Sigmoid colon (tissue), 7 donors: ENCODE results near the gene SLX4IP. TPM values are rescaled to one million over a fixed set of nuclear protein-coding genes. Genes with fewer than 3 reads are reported as not detected.

ENCODE experiments used
- DNase-seq: peaks from one replicate; pipeline ENCODE4 v3.0.0-alpha.2; 2019
- H3K27ac ChIP-seq, 4 donors: fragments of 200-600 bp; sonication (generic); one replicate each; pipeline ENCODE4 v1.5.1; 2016 to 2019; ENCODE audit warnings: mild to moderate bottlenecking in 1 of 4
- H3K27me3 ChIP-seq, 3 donors: fragments of 200-600 bp; sonication (generic); one replicate each; pipeline ENCODE4 v1.5.1; 2019; ENCODE audit warnings: mild to moderate bottlenecking in 1 of 3
- H3K36me3 ChIP-seq, 4 donors: fragments of 200-600 bp; sonication (generic); one replicate each; pipeline ENCODE4 v1.5.1; 2016 to 2019
- H3K4me1 ChIP-seq, 4 donors: fragments of 200-600 bp; sonication (generic); one replicate each; pipeline ENCODE4 v1.5.1; 2017 to 2019
- H3K4me3 ChIP-seq, 4 donors: fragments of 200-600 bp; sonication (generic); one replicate each; pipeline ENCODE4 v1.5.1; 2017 to 2019; ENCODE audit warnings: mild to moderate bottlenecking in 2 of 4, moderate library complexity in 1 of 4
- H3K9me3 ChIP-seq, 4 donors: fragments of 200-600 bp in 3 of 4; sonication (generic) in 3 of 4; one replicate each; pipeline versions ENCODE4 v1.5.1 to v1.6.1; 2013 to 2019
- EP300 ChIP-seq, 4 donors: sonication (generic); formaldehyde crosslinking; IDR thresholded peaks; one replicate each; pipeline ENCODE4 v1.6.1; 2017; ENCODE audit warnings: antibody characterized with exemption in 4 of 4
- POLR2A ChIP-seq, 2 donors: fragments of 450-650 bp; IDR thresholded peaks; one replicate each; pipeline ENCODE4 v1.6.1; 2016; ENCODE audit warnings: antibody characterized with exemption in 2 of 2, mild to moderate bottlenecking in 2 of 2, moderate library complexity in 2 of 2
- POLR2AphosphoS5 ChIP-seq, 4 donors: sonication (generic); formaldehyde crosslinking; IDR thresholded peaks; one replicate each; pipeline ENCODE4 v1.6.1; 2017; ENCODE audit warnings: antibody characterized with exemption in 4 of 4
- WGBS, 2 donors: extraction: QIAGEN DNeasy Blood & Tissue Kit; methylation state at CpG; one replicate each; pipeline ENCODE4 v1.1.7; 2013; 5-methylcytosine and 5-hydroxymethylcytosine counted together
- intact Hi-C: fragments of 100-400 bp; cut with DNase I; formaldehyde crosslinking; loops from one replicate; pipeline ENCODE4 v1.15.1; 2023
- polyA plus RNA-seq, 3 donors: library from polyadenylated mRNA; stranded (reverse); fragments of 200-250 nt; gene quantifications; one replicate each; pipeline ENCODE4 v1.2.3, GENCODE V29; 2013
- total RNA-seq, 4 donors: library from RNA; depleted of rRNA; stranded (reverse); fragments of >200 nt; gene quantifications; one replicate each; pipeline ENCODE4 v1.1.0, GENCODE V29; 2016
- TF ChIP-seq, protein P1 (sequence below), 4 experiments: fragments of 450-650 bp in 3 of 4; fragments of 200-600 bp in 1 of 4; IDR thresholded peaks; one replicate each; pipeline ENCODE4 v1.5.1; 2016 to 2019; ENCODE audit warnings: antibody characterized with exemption in 4 of 4, mild to moderate bottlenecking in 3 of 4, moderate library complexity in 2 of 4
- donor health status: healthy with polysubstance abuse.
- donor health status: Bipolar disorder and iron deficiency.
- donor health status: healthy.

SLX4IP gene
- total and polyA plus RNA-seq, 7 donors: 1.2 to 4.2 (median 2.4) TPM

DNA sequence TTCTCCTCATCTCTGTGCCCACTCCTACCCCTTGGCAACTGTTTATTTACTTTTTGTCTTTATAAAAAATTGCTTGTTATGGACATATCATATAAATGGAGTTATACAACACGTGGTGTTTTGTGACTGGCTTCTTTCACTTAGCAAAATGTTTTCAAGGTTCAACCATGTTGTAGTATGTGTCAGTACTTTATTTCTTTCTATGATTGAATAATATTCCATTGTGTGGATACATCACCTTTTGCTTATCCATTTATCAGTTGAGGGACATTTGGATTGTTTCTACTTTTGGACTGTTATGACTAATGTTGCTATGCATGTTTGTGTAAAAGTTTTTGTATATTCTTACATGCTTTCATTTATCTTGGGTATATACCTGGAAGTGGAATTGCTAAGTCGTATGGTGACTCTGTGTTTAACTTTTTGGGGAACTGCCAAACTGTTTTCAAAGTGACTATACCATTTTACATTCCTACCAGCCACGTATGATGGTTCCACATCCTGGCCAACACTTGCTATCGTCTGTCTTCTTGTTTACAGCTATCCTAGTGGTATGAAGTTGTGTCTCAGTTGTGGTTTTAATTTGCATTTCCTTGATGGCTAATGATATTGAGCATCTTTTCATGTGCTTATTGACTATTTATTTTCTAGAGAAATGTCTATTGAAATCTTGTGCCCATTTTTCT, 84.4 kb downstream of the SLX4IP start:
- H3K4me3 ChIP-seq: no peak overlapping the region
- no peaks in the 10 kb centered on the region for H3K36me3 ChIP-seq
- TF ChIP-seq POLR2A (IDR thresholded peaks at IDR 0.05) (no peak), EP300 (IDR thresholded peaks at IDR 0.05) (no peak), POLR2AphosphoS5 (IDR thresholded peaks at IDR 0.05) (no peak)
- TF ChIP-seq, protein P1, sequence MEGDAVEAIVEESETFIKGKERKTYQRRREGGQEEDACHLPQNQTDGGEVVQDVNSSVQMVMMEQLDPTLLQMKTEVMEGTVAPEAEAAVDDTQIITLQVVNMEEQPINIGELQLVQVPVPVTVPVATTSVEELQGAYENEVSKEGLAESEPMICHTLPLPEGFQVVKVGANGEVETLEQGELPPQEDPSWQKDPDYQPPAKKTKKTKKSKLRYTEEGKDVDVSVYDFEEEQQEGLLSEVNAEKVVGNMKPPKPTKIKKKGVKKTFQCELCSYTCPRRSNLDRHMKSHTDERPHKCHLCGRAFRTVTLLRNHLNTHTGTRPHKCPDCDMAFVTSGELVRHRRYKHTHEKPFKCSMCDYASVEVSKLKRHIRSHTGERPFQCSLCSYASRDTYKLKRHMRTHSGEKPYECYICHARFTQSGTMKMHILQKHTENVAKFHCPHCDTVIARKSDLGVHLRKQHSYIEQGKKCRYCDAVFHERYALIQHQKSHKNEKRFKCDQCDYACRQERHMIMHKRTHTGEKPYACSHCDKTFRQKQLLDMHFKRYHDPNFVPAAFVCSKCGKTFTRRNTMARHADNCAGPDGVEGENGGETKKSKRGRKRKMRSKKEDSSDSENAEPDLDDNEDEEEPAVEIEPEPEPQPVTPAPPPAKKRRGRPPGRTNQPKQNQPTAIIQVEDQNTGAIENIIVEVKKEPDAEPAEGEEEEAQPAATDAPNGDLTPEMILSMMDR (IDR thresholded peaks at IDR 0.05): no peak
- no peaks in the 10 kb centered on the region for H3K27me3 ChIP-seq
- H3K9me3 ChIP-seq: no peaks in the 10 kb centered on the region
- no peak for DNase-seq
- WGBS, 2 donors: 60 to 65% methylated on average over 4 of the region's 4 CpGs
- peak overlapping the region in 3 of 4 donors; percentile 75 to 86 (median 81) for H3K27ac ChIP-seq
- intact Hi-C loops: loop anchor here (2.0 to 5.0 kb wide), 3 partner anchors 15 to 153 kb away; partner anchors contain the start of gene JAG1
- H3K4me1 ChIP-seq: peaks cover 0 to 58% (median 52%) of the 10 kb centered on the region in 4 donors

DNA sequence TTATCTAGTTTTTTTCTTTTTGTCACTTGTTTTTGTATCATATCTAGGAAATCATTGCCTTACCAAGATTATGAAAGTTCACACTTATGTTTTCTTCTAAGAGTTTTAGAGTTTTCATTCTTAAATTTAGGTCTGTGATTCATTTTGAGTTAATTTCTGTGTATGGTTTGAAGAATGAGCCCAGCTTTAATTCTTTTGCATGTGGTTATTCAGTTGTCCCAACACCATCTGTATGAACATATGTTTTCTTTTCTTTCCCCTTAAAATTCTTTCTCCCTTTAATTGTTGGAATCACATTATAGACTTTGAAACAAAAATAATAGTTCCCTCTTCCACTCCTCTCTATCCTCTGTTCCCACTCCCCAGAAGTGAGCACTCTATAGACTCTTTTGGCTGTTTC, 85.4 kb downstream of the SLX4IP start:
- no peak for DNase-seq
- Histone ChIP-seq H3K27ac (peak overlapping the region in 3 of 4 donors; percentile 75 to 86 (median 81)), H3K36me3 (no peaks in the 10 kb centered on the region), H3K9me3 (no peaks in the 10 kb centered on the region), H3K27me3 (no peaks in the 10 kb centered on the region), H3K4me1 (peaks cover 0 to 62% (median 54%) of the 10 kb centered on the region in 4 donors), H3K4me3 (no peak overlapping the region)
- no peak for TF ChIP-seq EP300 (IDR thresholded peaks at IDR 0.05)
- TF ChIP-seq, protein P1 (IDR thresholded peaks at IDR 0.05): no peak
- no peak for TF ChIP-seq POLR2A (IDR thresholded peaks at IDR 0.05)
- TF ChIP-seq POLR2AphosphoS5 (IDR thresholded peaks at IDR 0.05): no peak
- intact Hi-C loops: loop anchor here (2.0 to 5.0 kb wide), 3 partner anchors 16 to 152 kb away; partner anchors contain the start of gene JAG1

DNA sequence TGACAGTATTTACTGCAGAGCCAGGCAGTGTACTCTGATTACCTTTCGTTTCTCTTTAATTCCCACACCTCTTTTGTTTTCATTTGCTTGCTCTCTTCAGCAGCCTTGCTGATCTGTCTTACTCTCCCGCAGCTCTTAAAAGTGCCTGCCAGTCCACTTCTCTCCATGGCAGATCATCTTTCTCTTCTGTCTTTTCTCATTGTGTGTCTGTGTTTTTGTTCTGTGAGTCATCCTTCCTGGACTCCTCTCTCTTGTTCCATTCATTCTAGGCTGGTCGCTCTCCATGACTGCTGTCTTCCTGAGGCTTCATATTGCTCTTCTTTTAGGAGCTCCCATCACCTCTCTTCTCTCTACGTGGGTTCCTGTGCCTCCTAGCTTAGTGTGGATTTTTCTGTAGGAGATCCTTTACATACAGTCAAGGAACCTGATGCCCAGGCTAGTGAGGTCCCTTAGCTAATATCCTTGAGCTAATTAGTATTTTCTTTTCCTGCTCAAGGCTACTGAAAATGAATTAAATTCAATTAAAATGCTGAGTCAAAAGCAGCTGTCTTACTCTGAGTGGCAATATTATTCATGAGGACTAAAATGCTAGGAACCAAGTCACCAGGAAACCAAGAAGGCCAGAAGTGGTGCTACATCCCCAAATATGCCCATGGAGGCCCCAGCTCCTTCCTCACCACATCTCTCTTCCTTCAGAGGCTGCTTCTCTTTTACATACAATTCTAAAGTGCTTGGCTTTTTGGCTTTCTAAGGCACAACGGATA, 86.1 kb downstream of the SLX4IP start:
- peak; percentile 82 for DNase-seq
- Histone ChIP-seq H3K27me3 (no peaks in the 10 kb centered on the region), H3K9me3 (no peaks in the 10 kb centered on the region), H3K36me3 (no peaks in the 10 kb centered on the region), H3K4me3 (no peak overlapping the region), H3K27ac (peak overlapping the region in 3 of 4 donors; percentile 75 to 86 (median 81)), H3K4me1 (peaks cover 0 to 62% (median 52%) of the 10 kb centered on the region in 4 donors)
- intact Hi-C loops: loop anchor here (2.0 to 5.0 kb wide), 3 partner anchors 16 to 151 kb away; partner anchors contain the start of gene JAG1
- 65 to 82% methylated on average over 5 of the region's 5 CpGs for WGBS, 2 donors
- no peak for TF ChIP-seq POLR2A (IDR thresholded peaks at IDR 0.05)
- peak; percentile 91 to 97 (median 96) for TF ChIP-seq POLR2AphosphoS5 (IDR thresholded peaks at IDR 0.05)
- TF ChIP-seq, protein P1 (IDR thresholded peaks at IDR 0.05): no peak
- TF ChIP-seq EP300 (IDR thresholded peaks at IDR 0.05): peak; percentile 64 to 89 (median 83)

DNA sequence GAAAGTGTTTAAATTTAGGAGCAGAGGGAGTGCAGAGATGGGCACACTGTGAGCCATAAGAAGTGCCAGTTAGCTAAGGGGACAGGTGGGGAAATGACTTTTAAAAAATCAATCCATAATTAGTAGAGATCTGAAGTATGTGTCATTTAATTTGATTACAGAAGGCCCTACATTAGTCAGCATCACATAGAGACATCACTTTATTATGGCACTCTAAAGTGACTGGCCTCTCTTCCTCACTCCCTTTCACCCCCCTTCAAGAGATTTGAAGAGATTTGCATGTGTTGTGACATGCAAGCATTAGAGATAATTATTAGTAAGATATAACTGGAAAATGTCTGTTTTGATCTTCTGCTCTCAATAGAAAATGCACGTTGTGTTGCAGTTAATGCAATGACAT, 86.7 kb downstream of the SLX4IP start:
- 81 to 92% methylated on average over 1 of the region's 1 CpG for WGBS, 2 donors

More for the DNA sequence above, 86.7 kb downstream of the SLX4IP start:
- Histone ChIP-seq H3K36me3 (no peaks in the 10 kb centered on the region), H3K27ac (peak overlapping the region in 3 of 4 donors; percentile 75 to 86 (median 81)), H3K4me3 (no peak overlapping the region), H3K9me3 (no peaks in the 10 kb centered on the region), H3K27me3 (no peaks in the 10 kb centered on the region), H3K4me1 (peaks cover 0 to 56% (median 46%) of the 10 kb centered on the region in 4 donors)
- TF ChIP-seq, protein P1 (IDR thresholded peaks at IDR 0.05): no peak
- TF ChIP-seq POLR2A (IDR thresholded peaks at IDR 0.05) (no peak), POLR2AphosphoS5 (IDR thresholded peaks at IDR 0.05) (no peak), EP300 (IDR thresholded peaks at IDR 0.05) (no peak)
- intact Hi-C loops: loop anchor here (2.0 to 5.0 kb wide), 3 partner anchors 17 to 150 kb away; partner anchors contain the start of gene JAG1
- DNase-seq: no peak
